ENCODE measurements around the gene SEM1. TPM values are rescaled to one million over a fixed set of nuclear protein-coding genes. Genes with fewer than 3 reads are reported as not detected.

Gene SEM1
- total RNA-seq, 1 experiment from 2014 or later: 131 TPM

- H3K4me3 ChIP-seq: no peak overlapping the region
- no peak for DNase-seq
- no peaks in the 10 kb centered on the region for H3K9me3 ChIP-seq (ENCODE audit: insufficient read depth, low read depth)
- no peak overlapping the region for H3K27ac ChIP-seq
- H3K79me2 ChIP-seq (ENCODE audit: low read depth): no peaks in the 10 kb centered on the region
- no peak overlapping the region for H3K4me2 ChIP-seq
- H3K36me3 ChIP-seq (ENCODE audit: low read depth): no peaks in the 10 kb centered on the region
- no peaks in the 10 kb centered on the region; the same call in 1 of the 2 replicates for H3K4me1 ChIP-seq (replicated peaks; ENCODE audit: insufficient read depth)
- H2AFZ ChIP-seq: no peak overlapping the region
- H3F3A ChIP-seq (ENCODE audit: insufficient read depth, low read depth): no peaks in the 10 kb centered on the region
- TF ChIP-seq EZH2 (IDR thresholded peaks at IDR 0.05; ENCODE audit: low read depth): no peak
- TF ChIP-seq, protein P1, sequence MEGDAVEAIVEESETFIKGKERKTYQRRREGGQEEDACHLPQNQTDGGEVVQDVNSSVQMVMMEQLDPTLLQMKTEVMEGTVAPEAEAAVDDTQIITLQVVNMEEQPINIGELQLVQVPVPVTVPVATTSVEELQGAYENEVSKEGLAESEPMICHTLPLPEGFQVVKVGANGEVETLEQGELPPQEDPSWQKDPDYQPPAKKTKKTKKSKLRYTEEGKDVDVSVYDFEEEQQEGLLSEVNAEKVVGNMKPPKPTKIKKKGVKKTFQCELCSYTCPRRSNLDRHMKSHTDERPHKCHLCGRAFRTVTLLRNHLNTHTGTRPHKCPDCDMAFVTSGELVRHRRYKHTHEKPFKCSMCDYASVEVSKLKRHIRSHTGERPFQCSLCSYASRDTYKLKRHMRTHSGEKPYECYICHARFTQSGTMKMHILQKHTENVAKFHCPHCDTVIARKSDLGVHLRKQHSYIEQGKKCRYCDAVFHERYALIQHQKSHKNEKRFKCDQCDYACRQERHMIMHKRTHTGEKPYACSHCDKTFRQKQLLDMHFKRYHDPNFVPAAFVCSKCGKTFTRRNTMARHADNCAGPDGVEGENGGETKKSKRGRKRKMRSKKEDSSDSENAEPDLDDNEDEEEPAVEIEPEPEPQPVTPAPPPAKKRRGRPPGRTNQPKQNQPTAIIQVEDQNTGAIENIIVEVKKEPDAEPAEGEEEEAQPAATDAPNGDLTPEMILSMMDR (conservative IDR thresholded peaks at IDR 0.05): no peak
- BruUV-seq (replicated peaks): no TSS peak
- 0 out of 2 replicates have a peak, but pooled peaks cover 2% of the 10 kb centered on the region for H4K20me1 ChIP-seq (ENCODE audit: insufficient read depth)
- H3K9me2 ChIP-seq (ENCODE audit: insufficient read depth): no peaks in the 10 kb centered on the region
- ChIA-PET CTCF (no interaction called here), POLR2A (ENCODE audit: unreplicated experiment) (no interaction called here)
- H3K27me3 ChIP-seq (ENCODE audit: insufficient read depth, low read depth): no peaks in the 10 kb centered on the region
- intact Hi-C loops (cut with micrococcal nuclease; ENCODE audit: unreplicated experiment): no loop called here
Observed at GRCh38 chr7:96667026-96667425, 42.6 kb downstream of the SEM1 start.

- POLR2A ChIA-PET (ENCODE audit: unreplicated experiment): no interaction called here
Observed at GRCh38 chr7:96665689-96666088, 44.0 kb downstream of the SEM1 start.

DNA sequence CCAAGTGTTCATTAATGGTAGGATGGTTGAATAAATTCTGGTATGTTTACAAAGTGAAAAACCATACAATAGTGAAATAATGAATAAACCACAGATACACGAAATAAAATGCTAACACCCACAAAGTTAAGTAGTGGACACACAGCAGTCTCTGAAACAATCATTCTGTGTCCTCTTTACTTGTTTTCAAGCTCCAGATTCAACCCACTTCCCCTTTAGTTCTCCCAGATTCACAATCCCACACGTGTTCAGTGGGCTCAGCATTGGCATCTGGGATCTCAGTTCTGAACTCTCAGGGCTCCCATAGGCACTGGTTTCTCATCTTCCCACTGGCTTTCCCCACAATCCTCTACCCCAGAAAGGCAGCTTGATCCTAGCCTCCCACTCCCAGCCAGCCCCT lies 44.9 kb downstream of the SEM1 start:
- intact Hi-C loops (cut with micrococcal nuclease; ENCODE audit: unreplicated experiment): no loop called here
- CTCF ChIA-PET: no interaction called here

More at GRCh38 chr7:96665689-96666088, 44.0 kb downstream of the SEM1 start:
- no peaks in the 10 kb centered on the region for H3F3A ChIP-seq (ENCODE audit: insufficient read depth, low read depth)
- 0 out of 2 replicates have a peak, but pooled peaks cover 2% of the 10 kb centered on the region for H4K20me1 ChIP-seq (ENCODE audit: insufficient read depth)
- no peaks in the 10 kb centered on the region for H3K36me3 ChIP-seq (ENCODE audit: low read depth)
- CTCF ChIA-PET: no interaction called here
- no TSS peak for BruUV-seq (replicated peaks)
- DNase-seq: no peak
- TF ChIP-seq, protein P1 (conservative IDR thresholded peaks at IDR 0.05): no peak
- no peak for TF ChIP-seq EZH2 (IDR thresholded peaks at IDR 0.05; ENCODE audit: low read depth)
- H3K27me3 ChIP-seq (ENCODE audit: insufficient read depth, low read depth): no peaks in the 10 kb centered on the region
- no peaks in the 10 kb centered on the region for H3K9me3 ChIP-seq (ENCODE audit: insufficient read depth, low read depth)
- H3K9me2 ChIP-seq (ENCODE audit: insufficient read depth): no peaks in the 10 kb centered on the region
- H3K4me1 ChIP-seq (replicated peaks; ENCODE audit: insufficient read depth): no peaks in the 10 kb centered on the region; the same call in 1 of the 2 replicates
- H3K4me2 ChIP-seq: no peak overlapping the region
- intact Hi-C loops (cut with micrococcal nuclease; ENCODE audit: unreplicated experiment): no loop called here
- no peak overlapping the region for H2AFZ ChIP-seq
- H3K27ac ChIP-seq: no peak overlapping the region
- H3K79me2 ChIP-seq (ENCODE audit: low read depth): no peaks in the 10 kb centered on the region
- no peak overlapping the region for H3K4me3 ChIP-seq

More for the DNA sequence above, 44.9 kb downstream of the SEM1 start:
- no TSS peak for BruUV-seq (replicated peaks)
- Histone ChIP-seq H3K36me3 (ENCODE audit: low read depth) (no peaks in the 10 kb centered on the region), H3K4me2 (no peak overlapping the region), H2AFZ (no peak overlapping the region), H3K27me3 (ENCODE audit: insufficient read depth, low read depth) (no peaks in the 10 kb centered on the region), H3K4me3 (no peak overlapping the region), H3K4me1 (replicated peaks; ENCODE audit: insufficient read depth) (no peaks in the 10 kb centered on the region; the same call in 1 of the 2 replicates), H3K9me3 (ENCODE audit: insufficient read depth, low read depth) (no peaks in the 10 kb centered on the region), H3K9me2 (ENCODE audit: insufficient read depth) (no peaks in the 10 kb centered on the region), H4K20me1 (ENCODE audit: insufficient read depth) (0 out of 2 replicates have a peak, but pooled peaks cover 2% of the 10 kb centered on the region), H3F3A (ENCODE audit: insufficient read depth, low read depth) (no peaks in the 10 kb centered on the region), H3K27ac (no peak overlapping the region), H3K79me2 (ENCODE audit: low read depth) (no peaks in the 10 kb centered on the region)
- DNase-seq: no peak
- TF ChIP-seq EZH2 (IDR thresholded peaks at IDR 0.05; ENCODE audit: low read depth): no peak
- TF ChIP-seq, protein P1 (conservative IDR thresholded peaks at IDR 0.05): no peak
- POLR2A ChIA-PET (ENCODE audit: unreplicated experiment): no interaction called here
